ENCODE data around the gene KRTAP10-4. TPM values are rescaled to one million over a fixed set of nuclear protein-coding genes. Genes with fewer than 3 reads are reported as not detected.

Gene KRTAP10-4
- total and polyA plus RNA-seq, 12 donors, result not detected

- intact Hi-C loops (cut with DNase I), result no loop called here
- no peaks in the 10 kb centered on the region for H3K9me3 ChIP-seq (replicated peaks in 1 of 3)
- no peak overlapping the region for H3K27ac ChIP-seq
- WGBS, 4 donors, result 79 to 88% (median 86%) methylated on average over 36 to 37 of the region's 37 CpGs
- H3K36me3 ChIP-seq (replicated peaks in 1 of 2), result no peaks in the 10 kb centered on the region
- TF ChIP-seq, protein P1, sequence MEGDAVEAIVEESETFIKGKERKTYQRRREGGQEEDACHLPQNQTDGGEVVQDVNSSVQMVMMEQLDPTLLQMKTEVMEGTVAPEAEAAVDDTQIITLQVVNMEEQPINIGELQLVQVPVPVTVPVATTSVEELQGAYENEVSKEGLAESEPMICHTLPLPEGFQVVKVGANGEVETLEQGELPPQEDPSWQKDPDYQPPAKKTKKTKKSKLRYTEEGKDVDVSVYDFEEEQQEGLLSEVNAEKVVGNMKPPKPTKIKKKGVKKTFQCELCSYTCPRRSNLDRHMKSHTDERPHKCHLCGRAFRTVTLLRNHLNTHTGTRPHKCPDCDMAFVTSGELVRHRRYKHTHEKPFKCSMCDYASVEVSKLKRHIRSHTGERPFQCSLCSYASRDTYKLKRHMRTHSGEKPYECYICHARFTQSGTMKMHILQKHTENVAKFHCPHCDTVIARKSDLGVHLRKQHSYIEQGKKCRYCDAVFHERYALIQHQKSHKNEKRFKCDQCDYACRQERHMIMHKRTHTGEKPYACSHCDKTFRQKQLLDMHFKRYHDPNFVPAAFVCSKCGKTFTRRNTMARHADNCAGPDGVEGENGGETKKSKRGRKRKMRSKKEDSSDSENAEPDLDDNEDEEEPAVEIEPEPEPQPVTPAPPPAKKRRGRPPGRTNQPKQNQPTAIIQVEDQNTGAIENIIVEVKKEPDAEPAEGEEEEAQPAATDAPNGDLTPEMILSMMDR (IDR thresholded peaks at IDR 0.05), result no peak
- TF ChIP-seq POLR2A (IDR thresholded peaks at IDR 0.05), result no peak
- no peaks in the 10 kb centered on the region for H3K27me3 ChIP-seq
- DNase-seq, result peak in 1 of 7 donors; percentile 5
- H3K4me3 ChIP-seq, result no peak overlapping the region
- H3K4me1 ChIP-seq (replicated peaks in 1 of 2), result no peaks in the 10 kb centered on the region
These were observed 46.2 kb upstream of the KRTAP10-4 start for GRCh38 chr21:44527156-44527982.

DNA sequence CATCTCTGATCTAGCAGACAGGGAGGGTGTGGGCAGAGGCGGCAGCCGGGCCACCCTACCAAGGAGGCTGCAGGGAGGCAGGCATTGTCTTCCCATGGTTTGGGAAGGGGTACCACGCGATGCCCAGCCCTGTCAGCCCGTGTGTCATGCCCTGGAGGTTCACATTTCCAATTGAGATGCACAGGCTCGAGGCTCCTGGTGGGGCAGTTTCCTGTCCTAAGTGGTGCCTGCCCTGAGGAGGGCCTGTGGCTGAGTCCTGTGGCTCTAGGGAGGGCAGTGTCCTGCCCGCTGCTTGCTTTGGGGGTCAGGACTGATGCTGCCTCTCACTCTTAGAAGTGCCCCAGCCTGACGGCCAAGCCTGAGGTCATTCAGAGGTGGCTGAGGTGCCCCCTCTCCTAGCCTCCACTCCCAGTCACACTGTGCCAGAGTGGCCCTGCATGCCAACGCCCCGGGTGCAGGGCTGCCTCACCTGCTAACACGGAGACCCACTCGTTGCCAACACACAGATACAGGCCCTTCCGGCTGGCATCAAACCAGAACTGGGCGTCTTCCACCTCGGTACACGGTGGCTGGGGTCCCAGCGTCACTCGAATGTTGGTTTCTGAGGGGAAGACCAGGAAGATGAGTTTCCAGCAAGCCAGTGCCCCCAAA is 45.4 kb upstream of the KRTAP10-4 start:
- Histone ChIP-seq H3K27me3 (no peaks in the 10 kb centered on the region), H3K27ac (no peak overlapping the region), H3K4me3 (no peak overlapping the region), H3K9me3 (replicated peaks in 1 of 3) (no peaks in the 10 kb centered on the region), H3K4me1 (replicated peaks in 1 of 2) (no peaks in the 10 kb centered on the region), H3K36me3 (replicated peaks in 1 of 2) (no peaks in the 10 kb centered on the region)
- DNase-seq, result peak in 1 of 7 donors; percentile 5
- WGBS, 4 donors, result 76 to 88% (median 84%) methylated on average over 4 to 18 of the region's 18 CpGs
- intact Hi-C loops (cut with DNase I), result no loop called here
- TF ChIP-seq, protein P1 (IDR thresholded peaks at IDR 0.05), result no peak
- TF ChIP-seq POLR2A (IDR thresholded peaks at IDR 0.05), result no peak

DNA sequence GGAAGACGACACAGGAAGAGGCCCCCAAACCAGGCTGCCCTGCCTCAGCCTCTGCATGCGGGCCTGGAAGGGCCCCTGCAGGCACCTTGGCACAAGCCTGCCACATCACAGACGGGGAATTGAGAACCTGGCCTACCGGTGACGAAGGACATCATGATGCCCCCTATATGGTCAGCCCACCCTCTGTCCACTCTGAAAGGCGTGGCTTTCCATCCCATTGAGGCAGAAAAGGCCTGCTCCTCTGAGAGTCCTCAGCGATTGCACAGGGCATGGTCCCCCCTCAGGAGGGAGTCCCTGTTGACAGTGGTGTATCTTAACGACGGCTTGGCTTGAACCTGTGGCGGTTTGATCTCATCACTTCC is 44.9 kb upstream of the KRTAP10-4 start:
- no peaks in the 10 kb centered on the region for H3K36me3 ChIP-seq (replicated peaks in 1 of 2)
- H3K27ac ChIP-seq, result no peak overlapping the region
- DNase-seq, result no peak
- WGBS, 4 donors, result 84 to 95% (median 89%) methylated on average over 3 to 10 of the region's 10 CpGs
- intact Hi-C loops (cut with DNase I), result no loop called here
- no peaks in the 10 kb centered on the region for H3K9me3 ChIP-seq (replicated peaks in 1 of 3)
- TF ChIP-seq, protein P1 (IDR thresholded peaks at IDR 0.05), result no peak
- TF ChIP-seq POLR2A (IDR thresholded peaks at IDR 0.05), result no peak
- no peaks in the 10 kb centered on the region for H3K27me3 ChIP-seq
- no peaks in the 10 kb centered on the region for H3K4me1 ChIP-seq (replicated peaks in 1 of 2)
- no peak overlapping the region for H3K4me3 ChIP-seq

GRCh38 chr21:44529011-44529421 is 44.5 kb upstream of the KRTAP10-4 start:
- intact Hi-C loops (cut with DNase I), result no loop called here
- DNase-seq, result peak in 2 of 7 donors; percentile 1 to 5
- WGBS, 4 donors, result 83 to 89% (median 87%) methylated on average over 11 to 17 of the region's 17 CpGs

More at GRCh38 chr21:44529011-44529421, 44.5 kb upstream of the KRTAP10-4 start:
- no peaks in the 10 kb centered on the region for H3K9me3 ChIP-seq (replicated peaks in 1 of 3)
- no peaks in the 10 kb centered on the region for H3K27me3 ChIP-seq
- no peak overlapping the region for H3K27ac ChIP-seq
- TF ChIP-seq, protein P1 (IDR thresholded peaks at IDR 0.05), result no peak
- no peak for TF ChIP-seq POLR2A (IDR thresholded peaks at IDR 0.05)
- no peaks in the 10 kb centered on the region for H3K4me1 ChIP-seq (replicated peaks in 1 of 2)
- no peaks in the 10 kb centered on the region for H3K36me3 ChIP-seq (replicated peaks in 1 of 2)
- no peak overlapping the region for H3K4me3 ChIP-seq
